GM12892 (cell line): Measurements from ENCODE around the gene HSPB1.
A peak's percentile ranks its signal among the peaks of the same experiment; 100 is the strongest.

Experiments
- DNase-seq: peaks from one replicate; pipeline ENCODE4 v3.0.0; 2011; ENCODE audit not compliant: insufficient read length
- FAIRE-seq: peaks from 2 replicates; lab custom pipeline; 2011; peaks lifted over from hg19 to GRCh38; lab: Jason Lieb, UNC
- POLR2A ChIP-seq: IDR thresholded peaks from 2 replicates; pipeline ENCODE4 v1.6.1; 2011; ENCODE audit warnings: low read depth, low read length, control low read depth
- POLR2AphosphoS5 ChIP-seq: IDR thresholded peaks from 2 replicates; pipeline ENCODE4 v1.6.1; 2011; ENCODE audit warnings: low read depth, low read length, control low read depth
- TAF1 ChIP-seq: IDR thresholded peaks from 2 replicates; pipeline ENCODE4 v1.6.1; 2011; ENCODE audit warnings: low read depth, mild to moderate bottlenecking, control low read depth, low read length, borderline replicate concordance

The HSPB1 gene

GRCh38 chr7:76316984-76317781, 14.7 kb downstream of the HSPB1 start:
- DNase-seq, result no peak
- TF ChIP-seq TAF1 (no peak), POLR2AphosphoS5 (no peak), POLR2A (no peak)
- FAIRE-seq, result no peak

GRCh38 chr7:76317782-76318487, 15.5 kb downstream of the HSPB1 start:
- DNase-seq, result peak; percentile 96
- TF ChIP-seq POLR2A, result peak; percentile 80; the same call in 1 of the 2 replicates
- TF ChIP-seq POLR2AphosphoS5, result peak; percentile 76
- TF ChIP-seq TAF1, result no peak
- FAIRE-seq, result peak; percentile 91

GRCh38 chr7:76318488-76319353, 16.2 kb downstream of the HSPB1 start:
- peak; percentile 87 for FAIRE-seq
- TF ChIP-seq POLR2A (peak; percentile 58; the same call in 1 of the 2 replicates), TAF1 (0 out of 2 replicates have a peak, but pooled peaks have one; percentile 12), POLR2AphosphoS5 (peak; percentile 80)
- peak; percentile 73 for DNase-seq

- no peak for DNase-seq
- FAIRE-seq, result no peak
- TF ChIP-seq POLR2AphosphoS5 (peak; percentile 16; the same call in 1 of the 2 replicates), TAF1 (no peak), POLR2A (no peak)
Observed at GRCh38 chr7:76325092-76325491, 22.6 kb downstream of the HSPB1 start.

- TF ChIP-seq TAF1, result no peak
- no peak for TF ChIP-seq POLR2AphosphoS5
- TF ChIP-seq POLR2A, result no peak
- DNase-seq (no peak), FAIRE-seq (no peak)
Observed at GRCh38 chr7:76325811-76326210, 23.3 kb downstream of the HSPB1 start.

- DNase-seq, result no peak
- no peak for FAIRE-seq
Observed at GRCh38 chr7:76326646-76327233, 24.3 kb downstream of the HSPB1 start.

GRCh38 chr7:76327610-76328009, 25.1 kb downstream of the HSPB1 start:
- no peak for FAIRE-seq
- no peak for DNase-seq
- TF ChIP-seq POLR2A, result no peak
- no peak for TF ChIP-seq TAF1
- TF ChIP-seq POLR2AphosphoS5, result no peak

More at GRCh38 chr7:76326646-76327233, 24.3 kb downstream of the HSPB1 start:
- TF ChIP-seq POLR2AphosphoS5 (no peak), TAF1 (no peak), POLR2A (no peak)

GRCh38 chr7:76328389-76328788, 25.9 kb downstream of the HSPB1 start:
- no peak for DNase-seq
- FAIRE-seq, result no peak
- no peak for TF ChIP-seq TAF1
- TF ChIP-seq POLR2A, result no peak
- TF ChIP-seq POLR2AphosphoS5, result no peak

GRCh38 chr7:76329479-76329878, 27.0 kb downstream of the HSPB1 start:
- TF ChIP-seq POLR2AphosphoS5, result no peak
- TF ChIP-seq TAF1, result no peak
- no peak for TF ChIP-seq POLR2A
- DNase-seq (no peak), FAIRE-seq (no peak)

- no peak for FAIRE-seq
- no peak for DNase-seq
- TF ChIP-seq POLR2AphosphoS5 (no peak), TAF1 (no peak), POLR2A (no peak)
Observed at GRCh38 chr7:76330261-76330660, 27.8 kb downstream of the HSPB1 start.
